WERI-Rb-1 (cell line): ENCODE results near the gene MYO1F.

ENCODE experiments used
- DNase-seq: peaks from one replicate; pipeline ENCODE4 v3.0.0-alpha.2; 2020
- H3K27ac ChIP-seq: fragments of 250-450 bp; sonication (Bioruptor Pico); 2 replicates; pipeline ENCODE4 v1.5.1; 2020; ENCODE audit warnings: mild to moderate bottlenecking, moderate library complexity
- H3K27me3 ChIP-seq: fragments of 250-450 bp; sonication (Bioruptor Pico); 2 replicates; pipeline ENCODE4 v1.5.1; 2021; ENCODE audit warnings: mild to moderate bottlenecking, low read depth, moderate library complexity; ENCODE audit not compliant: insufficient read depth, severe bottlenecking
- H3K36me3 ChIP-seq: fragments of 250-450 bp; sonication (Bioruptor Pico); 2 replicates; pipeline ENCODE4 v1.5.1; 2020; ENCODE audit warnings: mild to moderate bottlenecking, moderate library complexity
- H3K4me3 ChIP-seq: 2 replicates; pipeline ENCODE4 v1.5.1; 2011; ENCODE audit warnings: low read depth, mild to moderate bottlenecking, control low read depth, low read length
- H3K9me3 ChIP-seq: fragments of 250-450 bp; sonication (Bioruptor Pico); 2 replicates; pipeline ENCODE4 v1.5.1; 2021; ENCODE audit warnings: mild to moderate bottlenecking, moderate library complexity; ENCODE audit not compliant: severe bottlenecking
- TF ChIP-seq, protein P1 (sequence below): IDR thresholded peaks from 2 replicates; pipeline ENCODE4 v1.5.1; 2011; ENCODE audit warnings: low read depth, mild to moderate bottlenecking, control low read depth, inconsistent platforms, low read length

MYO1F gene

DNA sequence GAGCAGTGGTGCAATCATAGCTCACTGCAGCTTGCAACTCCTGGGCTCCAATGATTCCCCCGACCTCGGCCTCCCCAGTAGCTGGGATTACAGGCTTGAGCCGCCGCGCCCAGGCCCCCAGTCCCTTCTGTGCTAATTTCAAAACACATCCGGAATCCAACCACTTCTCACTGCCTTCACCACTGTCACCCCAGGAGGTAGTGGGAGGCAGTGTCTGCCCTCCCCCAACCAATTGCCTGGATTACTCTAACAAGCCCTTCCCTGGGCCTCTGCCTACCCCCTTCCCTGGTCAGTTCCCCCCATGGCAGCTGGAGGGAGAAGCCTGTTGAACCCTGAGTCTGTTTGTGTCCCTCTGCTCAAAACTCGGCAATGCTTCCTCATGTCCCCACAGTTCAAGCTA lies 77.1 kb downstream of the MYO1F start:
- TF ChIP-seq, protein P1, sequence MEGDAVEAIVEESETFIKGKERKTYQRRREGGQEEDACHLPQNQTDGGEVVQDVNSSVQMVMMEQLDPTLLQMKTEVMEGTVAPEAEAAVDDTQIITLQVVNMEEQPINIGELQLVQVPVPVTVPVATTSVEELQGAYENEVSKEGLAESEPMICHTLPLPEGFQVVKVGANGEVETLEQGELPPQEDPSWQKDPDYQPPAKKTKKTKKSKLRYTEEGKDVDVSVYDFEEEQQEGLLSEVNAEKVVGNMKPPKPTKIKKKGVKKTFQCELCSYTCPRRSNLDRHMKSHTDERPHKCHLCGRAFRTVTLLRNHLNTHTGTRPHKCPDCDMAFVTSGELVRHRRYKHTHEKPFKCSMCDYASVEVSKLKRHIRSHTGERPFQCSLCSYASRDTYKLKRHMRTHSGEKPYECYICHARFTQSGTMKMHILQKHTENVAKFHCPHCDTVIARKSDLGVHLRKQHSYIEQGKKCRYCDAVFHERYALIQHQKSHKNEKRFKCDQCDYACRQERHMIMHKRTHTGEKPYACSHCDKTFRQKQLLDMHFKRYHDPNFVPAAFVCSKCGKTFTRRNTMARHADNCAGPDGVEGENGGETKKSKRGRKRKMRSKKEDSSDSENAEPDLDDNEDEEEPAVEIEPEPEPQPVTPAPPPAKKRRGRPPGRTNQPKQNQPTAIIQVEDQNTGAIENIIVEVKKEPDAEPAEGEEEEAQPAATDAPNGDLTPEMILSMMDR, result 0 out of 2 replicates have a peak, but pooled peaks have one; percentile 4
- H3K9me3 ChIP-seq, result no peaks in the 10 kb centered on the region
- H3K27me3 ChIP-seq, result no peaks in the 10 kb centered on the region
- peak overlapping the region; percentile 73 for H3K27ac ChIP-seq
- no peak overlapping the region for H3K4me3 ChIP-seq
- no peaks in the 10 kb centered on the region for H3K36me3 ChIP-seq
- peak; percentile 68 for DNase-seq

DNA sequence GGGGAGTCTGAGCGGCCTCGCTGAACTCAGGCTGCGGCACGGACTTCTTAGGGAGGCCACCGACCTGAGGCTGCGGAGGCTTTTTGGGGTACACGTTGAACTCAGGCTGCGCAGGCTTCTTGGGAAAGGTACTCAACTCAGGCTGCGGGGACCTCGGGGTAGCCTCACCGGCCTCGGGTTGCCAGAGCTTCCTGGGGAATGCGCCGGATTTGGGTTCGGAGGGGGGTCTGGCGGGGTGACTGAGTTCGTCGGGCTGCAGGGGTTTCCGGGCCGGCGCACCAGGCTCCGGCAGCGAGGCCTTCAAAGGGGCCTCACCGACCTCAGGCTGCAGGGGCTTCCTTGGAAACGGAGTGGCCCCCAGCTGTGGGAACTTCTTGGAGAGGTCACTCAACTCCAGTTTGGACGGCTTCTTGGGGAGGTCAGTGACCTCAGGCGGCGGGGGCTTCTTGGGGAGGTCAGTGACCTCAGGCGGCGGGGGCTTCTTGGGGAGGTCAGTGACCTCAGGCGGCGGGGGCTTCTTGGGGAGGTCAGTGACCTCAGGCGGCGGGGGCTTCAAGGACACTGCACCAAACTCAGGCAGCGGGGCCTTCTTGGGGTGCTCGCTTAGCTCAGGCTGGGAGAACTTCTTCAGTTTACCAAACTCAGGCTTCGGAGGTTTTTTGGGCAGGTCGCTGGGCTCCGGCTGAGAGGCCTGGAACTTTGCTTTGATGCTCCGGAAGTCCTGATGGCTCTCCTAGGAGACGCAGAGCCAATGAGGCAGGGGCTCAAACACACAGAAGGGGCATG lies 78.0 kb downstream of the MYO1F start:
- no peaks in the 10 kb centered on the region for H3K27me3 ChIP-seq
- peak overlapping the region; percentile 43; the same call in 1 of the 2 replicates for H3K27ac ChIP-seq
- H3K4me3 ChIP-seq, result no peak overlapping the region
- no peak for DNase-seq
- H3K9me3 ChIP-seq, result no peaks in the 10 kb centered on the region
- TF ChIP-seq, protein P1, result no peak
- no peaks in the 10 kb centered on the region for H3K36me3 ChIP-seq

GRCh38 chr19:8498295-8498694 lies 78.9 kb downstream of the MYO1F start:
- H3K9me3 ChIP-seq, result no peaks in the 10 kb centered on the region
- TF ChIP-seq, protein P1, result no peak
- no peaks in the 10 kb centered on the region for H3K36me3 ChIP-seq
- H3K4me3 ChIP-seq, result no peak overlapping the region
- no peaks in the 10 kb centered on the region for H3K27me3 ChIP-seq
- no peak overlapping the region for H3K27ac ChIP-seq
- no peak for DNase-seq

- no peak overlapping the region for H3K4me3 ChIP-seq
- no peak overlapping the region for H3K27ac ChIP-seq
- no peak for DNase-seq
- TF ChIP-seq, protein P1, result peak; percentile 3; the same call in 1 of the 2 replicates
- H3K27me3 ChIP-seq, result no peaks in the 10 kb centered on the region
- H3K9me3 ChIP-seq, result no peaks in the 10 kb centered on the region
- H3K36me3 ChIP-seq, result peaks cover 12% of the 10 kb centered on the region
Observed at GRCh38 chr19:8494158-8494557, 83.1 kb downstream of the MYO1F start.

GRCh38 chr19:8491574-8491973 lies 85.7 kb downstream of the MYO1F start:
- H3K27ac ChIP-seq, result no peak overlapping the region
- H3K4me3 ChIP-seq, result no peak overlapping the region
- H3K36me3 ChIP-seq, result peaks cover 38% of the 10 kb centered on the region
- no peaks in the 10 kb centered on the region for H3K9me3 ChIP-seq
- DNase-seq, result no peak
- H3K27me3 ChIP-seq, result no peaks in the 10 kb centered on the region
- TF ChIP-seq, protein P1, result 0 out of 2 replicates have a peak, but pooled peaks have one; percentile 4

DNA sequence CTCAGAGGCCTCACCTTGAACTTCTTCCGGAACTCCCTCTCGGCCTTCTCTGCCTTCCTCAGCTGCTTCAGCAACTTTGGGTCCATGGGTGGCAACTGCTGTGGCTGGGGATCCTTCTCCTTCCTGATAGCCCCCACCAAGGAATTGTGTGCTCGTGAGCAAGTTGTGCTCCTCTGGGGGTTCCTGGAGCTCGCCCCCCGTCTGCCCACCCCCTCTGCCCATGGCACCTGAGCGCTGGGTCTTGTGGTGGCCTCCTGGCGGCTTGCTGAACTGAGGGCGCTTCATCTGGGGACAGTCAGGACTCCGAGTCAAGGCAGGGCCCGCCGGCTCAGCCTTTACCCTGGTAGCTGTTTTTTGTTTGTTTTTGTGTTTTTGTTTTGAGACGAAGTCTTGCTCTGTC lies 86.4 kb downstream of the MYO1F start:
- TF ChIP-seq, protein P1, result no peak
- peaks cover 45% of the 10 kb centered on the region for H3K36me3 ChIP-seq
- no peaks in the 10 kb centered on the region for H3K27me3 ChIP-seq
- H3K27ac ChIP-seq, result no peak overlapping the region
- H3K4me3 ChIP-seq, result no peak overlapping the region
- DNase-seq, result no peak
- H3K9me3 ChIP-seq, result no peaks in the 10 kb centered on the region
